ENCODE measurements around the gene LRRFIP1. TPM values are rescaled to one million over a fixed set of nuclear protein-coding genes. Genes with fewer than 3 reads are reported as not detected.

Gene LRRFIP1
- total RNA-seq: 10 to 100 TPM; 51.5 to 95.4 (median 65.6) TPM

GRCh38 chr2:237627441-237628246, at the start of gene LRRFIP1:
LRRFIP1 (plus strand) TSS chr2:237627587; CDS start chr2:237627645, 58 bp downstream.
- DNase-seq (ENCODE audit: low spot score in 2 of 2): no peak
- peak in 1 of 5 experiments; percentile 10 for TF ChIP-seq CTCF (IDR thresholded peaks at IDR 0.05)
- no peak for TF ChIP-seq POLR2A (IDR thresholded peaks at IDR 0.05)
- no peak for TF ChIP-seq EP300 (IDR thresholded peaks at IDR 0.05)
- peak within 1 kb of the TSS in 3 of 4 donors; percentile 59 to 81 (median 70) for H3K27ac ChIP-seq

GRCh38 chr2:237577956-237578870, 49.2 kb upstream of the LRRFIP1 start:
- Histone ChIP-seq H3K27me3 (no peaks in the 10 kb centered on the region), H3K36me3 (no peaks in the 10 kb centered on the region), H3K27ac (no peak overlapping the region), H3K9me3 (no peaks in the 10 kb centered on the region), H3K4me1 (peaks cover 0 to 14% (median 3%) of the 10 kb centered on the region in 4 donors), H3K4me3 (no peak overlapping the region)
- TF ChIP-seq POLR2A (IDR thresholded peaks at IDR 0.05) (no peak), CTCF (IDR thresholded peaks at IDR 0.05) (no peak), EP300 (IDR thresholded peaks at IDR 0.05) (no peak)
- DNase-seq (ENCODE audit: low spot score in 2 of 2): no peak
- WGBS, 2 donors: 81 to 89% methylated on average over 25 to 26 of the region's 26 CpGs

More at GRCh38 chr2:237627441-237628246, at the start of gene LRRFIP1:
- Histone ChIP-seq H3K27me3 (peaks cover 0 to 6% of the 10 kb centered on the region in 2 donors), H3K4me3 (peak within 1 kb of the TSS; percentile 34 to 72 (median 54)), H3K9me3 (no peaks in the 10 kb centered on the region), H3K4me1 (peaks cover 0 to 30% (median 4%) of the 10 kb centered on the region in 4 donors), H3K36me3 (no peaks in the 10 kb centered on the region)
- 0 to 4% methylated on average over 6 to 37 of the region's 114 CpGs for WGBS, 2 donors

GRCh38 chr2:237581326-237581725, 46.1 kb upstream of the LRRFIP1 start:
- Histone ChIP-seq H3K4me1 (peaks cover 0 to 14% (median 3%) of the 10 kb centered on the region in 4 donors), H3K36me3 (no peaks in the 10 kb centered on the region), H3K9me3 (no peaks in the 10 kb centered on the region), H3K27ac (peak overlapping the region in 1 of 4 donors; percentile 68), H3K27me3 (no peaks in the 10 kb centered on the region), H3K4me3 (no peak overlapping the region)
- WGBS, 2 donors: 82 to 85% methylated on average over 6 of the region's 6 CpGs
- TF ChIP-seq EP300 (IDR thresholded peaks at IDR 0.05): no peak
- no peak for TF ChIP-seq CTCF (IDR thresholded peaks at IDR 0.05)
- no peak for DNase-seq (ENCODE audit: low spot score in 2 of 2)

- peak overlapping the region in 1 of 4 donors; percentile 16 for H3K4me3 ChIP-seq
- DNase-seq (ENCODE audit: low spot score in 2 of 2): peak; percentile 66 to 70
- 12 to 22% methylated on average over 17 to 21 of the region's 25 CpGs for WGBS, 2 donors
These were observed 45.3 kb upstream of the LRRFIP1 start for GRCh38 chr2:237581751-237582746.

More at GRCh38 chr2:237581751-237582746, 45.3 kb upstream of the LRRFIP1 start:
- H3K9me3 ChIP-seq: no peaks in the 10 kb centered on the region
- peak overlapping the region in 1 of 4 donors; percentile 68 for H3K27ac ChIP-seq
- H3K27me3 ChIP-seq: no peaks in the 10 kb centered on the region
- H3K4me1 ChIP-seq: peaks cover 0 to 14% (median 3%) of the 10 kb centered on the region in 4 donors
- no peak for TF ChIP-seq EP300 (IDR thresholded peaks at IDR 0.05)
- TF ChIP-seq POLR2A (IDR thresholded peaks at IDR 0.05): no peak
- peak; percentile 17 to 71 (median 38) for TF ChIP-seq CTCF (IDR thresholded peaks at IDR 0.05)
- no peaks in the 10 kb centered on the region for H3K36me3 ChIP-seq
